Peyer's patch (tissue), 4 donors: ENCODE measurements around the gene MANEAL. TPM values are rescaled to one million over a fixed set of nuclear protein-coding genes. Genes with fewer than 3 reads are reported as not detected.
"Not testable (repeated sequence)": the region's sequence is repeated elsewhere in the genome, so short reads cannot be mapped to it uniquely, and the experiment has no call there.

Source experiments
- DNase-seq, 3 donors: peaks; one replicate each; pipeline ENCODE4 v3.0.0-alpha.2; 2017 to 2019
- H3K27ac ChIP-seq, 4 donors: fragments of 200-600 bp; sonication (generic); one replicate each; pipeline ENCODE4 v1.5.1; 2016 to 2019
- H3K27me3 ChIP-seq, 2 donors: fragments of 200-600 bp; sonication (generic); one replicate each; pipeline ENCODE4 v1.5.1; 2019
- H3K36me3 ChIP-seq, 3 donors: fragments of 200-600 bp; sonication (generic); one replicate each; pipeline ENCODE4 v1.5.1; 2016 to 2019
- H3K4me1 ChIP-seq, 4 donors: fragments of 200-600 bp; sonication (generic); one replicate each; pipeline ENCODE4 v1.5.1; 2016 to 2019
- H3K4me3 ChIP-seq, 4 donors: fragments of 200-600 bp; sonication (generic); 1 replicate in 3 of 4; 2 replicates in 1 of 4; pipeline ENCODE4 v1.5.1; 2016 to 2019; ENCODE audit warnings: mild to moderate bottlenecking in 1 of 4
- H3K9me3 ChIP-seq, 4 donors: fragments of 200-600 bp; sonication (generic); one replicate each; pipeline ENCODE4 v1.5.1; 2016 to 2019; ENCODE audit warnings: mild to moderate bottlenecking in 1 of 4
- CTCF ChIP-seq, 6 experiments: fragments of 450-650 bp in 4 of 6; fragments of 200-600 bp in 2 of 6; sonication (generic) in 1 of 6; IDR thresholded peaks; one replicate each; pipeline ENCODE4 v1.5.1; 2017 to 2019; ENCODE audit warnings: antibody characterized with exemption in 6 of 6, mild to moderate bottlenecking in 3 of 6, moderate library complexity in 1 of 6
- POLR2A ChIP-seq, 2 donors: fragments of 450-650 bp; IDR thresholded peaks; one replicate each; pipeline ENCODE4 v1.5.1; 2017; ENCODE audit warnings: antibody characterized with exemption in 2 of 2, mild to moderate bottlenecking in 2 of 2, moderate library complexity in 2 of 2
- total RNA-seq, 4 donors: library from RNA; depleted of rRNA; stranded (reverse); fragments of >200 nt; gene quantifications; one replicate each; pipeline ENCODE4 v1.1.0, GENCODE V29; 2016

Gene MANEAL
- total RNA-seq, 4 donors from 2014 or later, result 3.3 to 3.8 (median 3.6) TPM

- Histone ChIP-seq H3K36me3 (no peaks in the 10 kb centered on the region), H3K27ac (no peak overlapping the region), H3K4me1 (no peaks in the 10 kb centered on the region), H3K27me3 (peaks cover 0 to 23% of the 10 kb centered on the region in 2 donors), H3K9me3 (no peaks in the 10 kb centered on the region), H3K4me3 (no peak overlapping the region)
- no peak for DNase-seq
- TF ChIP-seq CTCF (IDR thresholded peaks at IDR 0.05) (no peak), POLR2A (IDR thresholded peaks at IDR 0.05) (no peak)
These were observed 27.6 kb upstream of the MANEAL start for GRCh38 chr1:37765916-37766664.

- Histone ChIP-seq H3K9me3 (no peaks in the 10 kb centered on the region), H3K36me3 (no peaks in the 10 kb centered on the region), H3K27me3 (peaks cover 0 to 23% of the 10 kb centered on the region in 2 donors), H3K4me3 (no peak overlapping the region), H3K27ac (no peak overlapping the region), H3K4me1 (no peaks in the 10 kb centered on the region)
- no peak for DNase-seq
- no peak for TF ChIP-seq POLR2A (IDR thresholded peaks at IDR 0.05)
These were observed 26.2 kb upstream of the MANEAL start for GRCh38 chr1:37767488-37767887.

GRCh38 chr1:37771440-37771839, 22.2 kb upstream of the MANEAL start:
- H3K4me1 ChIP-seq, DNase-seq, H3K9me3 ChIP-seq, H3K36me3 ChIP-seq, H3K27ac ChIP-seq, H3K4me3 ChIP-seq, H3K27me3 ChIP-seq: not testable (repeated sequence)

- Histone ChIP-seq H3K27ac (no peak overlapping the region), H3K4me3 (no peak overlapping the region)
These were observed 16.6 kb upstream of the MANEAL start for GRCh38 chr1:37776946-37777516.

GRCh38 chr1:37778654-37779053, 15.0 kb upstream of the MANEAL start:
- Histone ChIP-seq H3K27me3 (no peaks in the 10 kb centered on the region), H3K4me1 (no peaks in the 10 kb centered on the region), H3K36me3 (no peaks in the 10 kb centered on the region), H3K9me3 (no peaks in the 10 kb centered on the region), H3K4me3 (no peak overlapping the region), H3K27ac (no peak overlapping the region)
- DNase-seq, result no peak
- no peak for TF ChIP-seq POLR2A (IDR thresholded peaks at IDR 0.05)
- TF ChIP-seq CTCF (IDR thresholded peaks at IDR 0.05), result no peak

More at GRCh38 chr1:37776946-37777516, 16.6 kb upstream of the MANEAL start:
- no peaks in the 10 kb centered on the region for H3K36me3 ChIP-seq
- H3K9me3 ChIP-seq, result no peaks in the 10 kb centered on the region
- TF ChIP-seq POLR2A (IDR thresholded peaks at IDR 0.05), result no peak
- TF ChIP-seq CTCF (IDR thresholded peaks at IDR 0.05), result no peak
- H3K27me3 ChIP-seq, result no peaks in the 10 kb centered on the region
- H3K4me1 ChIP-seq, result no peaks in the 10 kb centered on the region
- DNase-seq, result no peak

GRCh38 chr1:37782491-37782890, 11.2 kb upstream of the MANEAL start:
- H3K9me3 ChIP-seq, result no peaks in the 10 kb centered on the region
- no peaks in the 10 kb centered on the region for H3K4me1 ChIP-seq
- no peak overlapping the region for H3K4me3 ChIP-seq
- no peaks in the 10 kb centered on the region for H3K36me3 ChIP-seq
- H3K27ac ChIP-seq, result no peak overlapping the region
- DNase-seq, result no peak
- no peak for TF ChIP-seq POLR2A (IDR thresholded peaks at IDR 0.05)
- TF ChIP-seq CTCF (IDR thresholded peaks at IDR 0.05), result no peak
- H3K27me3 ChIP-seq, result no peaks in the 10 kb centered on the region
